ENCODE data around the gene IER3IP1.

- TF ChIP-seq CTCF (IDR thresholded peaks at IDR 0.05; ENCODE audit: insufficient read depth, low read length, poor library complexity, severe bottlenecking): no peak
- TF ChIP-seq EZH2phosphoT487 (conservative IDR thresholded peaks at IDR 0.05; ENCODE audit: low read length): no peak
Measured at GRCh38 chr18:47203626-47204464, 27.7 kb upstream of the IER3IP1 start.
